Hepatocyte (in vitro differentiated cells): ENCODE data around the gene TMEM238.

Experiments used
- EZH2 ChIP-seq: fragments of 200-600 bp; sonication (generic); IDR thresholded peaks from 2 replicates; pipeline ENCODE4 v1.6.1; 2016; ENCODE audit warnings: antibody characterized with exemption, mild to moderate bottlenecking, borderline replicate concordance
- EZH2phosphoT487 ChIP-seq: fragments of 200-600 bp; sonication (generic); IDR thresholded peaks from one replicate; pipeline ENCODE4 v1.6.1; 2018; ENCODE audit warnings: antibody characterized with exemption, mild to moderate bottlenecking, low read depth, moderate library complexity; ENCODE audit not compliant: unreplicated experiment, severe bottlenecking
- TF ChIP-seq, protein P1 (sequence below): fragments of 200-600 bp; sonication (generic); IDR thresholded peaks from 2 replicates; pipeline ENCODE4 v1.5.1; 2016; ENCODE audit warnings: antibody characterized with exemption, mild to moderate bottlenecking; ENCODE audit not compliant: poor library complexity

DNA sequence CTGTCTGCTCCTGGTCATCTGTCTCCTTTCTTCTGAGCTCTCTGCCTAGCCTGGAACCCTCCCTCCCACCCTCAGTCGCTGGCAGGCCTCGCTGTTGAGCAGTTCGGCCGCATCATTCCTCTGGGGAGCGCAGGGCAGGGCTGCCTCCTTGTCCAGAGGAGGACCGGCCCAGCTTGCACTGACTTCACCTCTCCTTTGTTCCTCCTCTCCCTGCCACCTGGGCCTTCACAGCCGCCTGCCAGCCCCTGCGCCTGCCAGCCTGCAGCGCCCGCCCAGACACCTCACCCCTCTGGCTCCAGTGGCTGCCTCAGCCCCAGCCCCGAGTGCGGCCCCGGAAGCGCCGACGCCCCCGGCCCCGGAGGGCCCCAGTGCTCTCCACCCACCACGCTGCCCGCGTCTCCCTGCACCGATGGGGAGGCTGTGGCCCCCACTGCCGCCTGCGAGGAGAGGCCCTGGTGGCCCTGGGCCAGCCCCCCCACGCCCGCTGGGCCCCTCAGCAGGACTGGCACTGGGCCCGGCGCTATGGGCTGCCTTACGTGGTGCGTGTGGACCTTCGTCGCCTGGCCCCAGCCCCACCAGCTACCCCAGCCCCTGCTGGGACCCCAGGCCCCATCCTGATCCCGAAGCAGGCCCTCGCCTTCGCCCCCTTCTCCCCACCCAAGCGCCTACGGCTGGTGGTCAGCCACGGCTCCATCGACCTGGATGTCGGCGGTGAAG is 37.2 kb downstream of the TMEM238 start:
- TF ChIP-seq, protein P1, sequence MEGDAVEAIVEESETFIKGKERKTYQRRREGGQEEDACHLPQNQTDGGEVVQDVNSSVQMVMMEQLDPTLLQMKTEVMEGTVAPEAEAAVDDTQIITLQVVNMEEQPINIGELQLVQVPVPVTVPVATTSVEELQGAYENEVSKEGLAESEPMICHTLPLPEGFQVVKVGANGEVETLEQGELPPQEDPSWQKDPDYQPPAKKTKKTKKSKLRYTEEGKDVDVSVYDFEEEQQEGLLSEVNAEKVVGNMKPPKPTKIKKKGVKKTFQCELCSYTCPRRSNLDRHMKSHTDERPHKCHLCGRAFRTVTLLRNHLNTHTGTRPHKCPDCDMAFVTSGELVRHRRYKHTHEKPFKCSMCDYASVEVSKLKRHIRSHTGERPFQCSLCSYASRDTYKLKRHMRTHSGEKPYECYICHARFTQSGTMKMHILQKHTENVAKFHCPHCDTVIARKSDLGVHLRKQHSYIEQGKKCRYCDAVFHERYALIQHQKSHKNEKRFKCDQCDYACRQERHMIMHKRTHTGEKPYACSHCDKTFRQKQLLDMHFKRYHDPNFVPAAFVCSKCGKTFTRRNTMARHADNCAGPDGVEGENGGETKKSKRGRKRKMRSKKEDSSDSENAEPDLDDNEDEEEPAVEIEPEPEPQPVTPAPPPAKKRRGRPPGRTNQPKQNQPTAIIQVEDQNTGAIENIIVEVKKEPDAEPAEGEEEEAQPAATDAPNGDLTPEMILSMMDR = no peak
- TF ChIP-seq EZH2 (no peak), EZH2phosphoT487 (no peak)
